Renal cortex interstitium (tissue), 11 donors: Measurements from ENCODE around the gene DOK3. TPM values are rescaled to one million over a fixed set of nuclear protein-coding genes. Genes with fewer than 3 reads are reported as not detected.

ENCODE experiments used
- DNase-seq, 11 donors: peaks; one replicate each; pipeline ENCODE4 v3.0.0-alpha.2; 2013; ENCODE audit warnings: low read depth in 9 of 11, low spot score in 4 of 11; ENCODE audit errors: extremely low read depth in 1 of 11
- polyA plus RNA-seq, 3 donors: library from polyadenylated mRNA; unstranded; fragments of 120-200 nt; gene quantifications; one replicate each; pipeline ENCODE4 v1.2.1, GENCODE V29; 2013; ENCODE audit not compliant: insufficient read length in 3 of 3

Gene DOK3
- polyA plus RNA-seq, 3 donors, result 3.8 to 7.1 (median 5.8) TPM

DNA sequence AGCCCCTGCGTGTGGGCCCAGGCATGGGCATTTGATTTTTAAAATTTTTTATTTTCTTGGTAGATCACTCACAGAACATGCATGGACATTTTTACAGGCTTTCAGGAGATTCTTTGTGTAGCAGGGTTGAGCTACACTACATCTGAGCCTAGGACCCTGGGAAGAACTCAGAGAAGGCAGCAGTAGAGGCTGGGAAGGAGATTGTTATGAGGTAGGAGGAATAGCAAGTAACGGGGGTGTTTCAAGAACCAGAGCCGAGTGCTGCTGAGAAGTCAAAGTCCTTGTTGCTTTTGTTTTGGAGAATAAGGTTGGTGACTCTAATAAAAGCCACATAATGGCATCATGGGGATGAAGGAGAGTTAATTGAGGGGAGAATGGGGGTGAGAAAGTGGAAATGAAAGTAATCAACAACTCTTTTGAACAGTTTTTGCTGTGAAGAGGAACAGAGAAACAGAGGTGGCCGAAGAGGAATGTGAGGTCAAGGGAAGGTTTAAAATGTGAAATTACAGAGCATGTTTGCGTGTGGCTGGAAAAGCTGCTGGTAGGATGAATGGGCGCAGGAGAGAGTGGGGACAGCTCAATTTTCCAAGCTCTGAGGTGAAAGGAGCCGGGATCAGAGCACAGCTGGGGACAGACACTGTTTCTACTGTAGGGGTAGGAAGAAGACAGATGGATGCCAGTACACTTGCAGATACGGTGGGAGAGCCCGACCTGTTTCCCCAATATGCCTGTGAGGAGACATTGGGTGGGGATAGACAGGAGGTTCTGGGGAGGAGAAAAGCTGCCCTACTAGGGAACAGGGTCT is 7.5 kb downstream of the DOK3 start:
- no peak for DNase-seq

DNA sequence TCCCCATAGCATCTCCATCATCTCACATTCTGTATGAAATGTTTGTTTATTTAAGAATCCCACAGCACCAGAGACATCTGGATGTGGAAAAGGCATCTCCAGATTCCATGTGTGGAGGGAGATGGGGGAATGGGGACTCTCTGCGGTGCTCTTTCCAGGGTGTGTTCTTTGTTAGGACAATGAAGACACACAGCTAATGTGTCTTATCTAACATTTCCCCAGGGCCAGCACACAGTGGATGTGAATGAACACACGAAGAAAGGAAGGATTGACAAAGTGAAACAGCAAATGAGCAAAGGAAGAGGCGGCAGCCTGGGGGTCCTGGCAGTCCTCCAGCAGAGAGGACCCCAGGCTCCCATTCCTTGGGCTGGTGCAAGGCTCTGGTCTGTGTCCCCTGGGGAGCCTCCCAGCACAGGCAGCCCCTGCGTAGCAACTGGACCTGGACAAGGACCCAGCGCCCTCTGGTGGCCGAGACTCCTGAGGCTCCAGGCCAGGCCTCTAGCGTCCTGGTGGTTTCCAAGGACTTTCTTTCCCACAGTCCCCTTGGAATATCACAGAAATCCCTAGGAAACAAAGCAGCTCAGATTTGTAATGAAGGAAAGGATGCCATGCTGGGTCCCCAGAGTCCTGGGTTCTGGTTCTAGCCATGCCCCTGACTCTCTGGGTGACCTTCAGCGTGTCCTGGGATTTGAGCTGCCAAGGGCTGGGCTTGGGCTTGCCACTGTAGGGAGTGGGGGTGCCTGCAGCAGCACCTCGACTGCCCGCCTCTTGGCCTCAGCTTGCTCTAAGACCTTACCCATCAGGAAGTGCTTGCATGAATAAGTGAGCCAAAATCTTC is 8.7 kb downstream of the DOK3 start:
- peak in 8 of 11 donors; percentile 76 to 88 (median 84) for DNase-seq

DNA sequence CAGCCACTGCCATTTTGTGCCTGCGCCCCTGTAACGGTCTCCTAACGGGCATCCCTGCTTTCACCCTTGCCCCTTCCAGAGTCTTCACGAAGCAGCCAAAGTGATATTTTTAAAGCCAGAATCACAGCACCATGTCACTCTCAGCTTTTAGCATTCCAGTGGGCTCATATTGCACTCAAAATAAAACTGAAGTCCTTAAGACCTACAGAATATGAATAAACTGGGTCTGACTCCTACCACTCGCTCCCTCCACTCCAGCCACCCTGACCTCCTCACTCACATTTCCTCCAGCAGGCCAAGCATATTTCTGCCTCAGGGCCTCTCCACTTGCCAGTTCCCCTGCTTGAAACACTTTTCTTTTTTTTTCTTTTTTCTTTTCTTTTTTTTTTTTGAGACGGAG is 9.8 kb downstream of the DOK3 start:
- DNase-seq, result no peak

DNA sequence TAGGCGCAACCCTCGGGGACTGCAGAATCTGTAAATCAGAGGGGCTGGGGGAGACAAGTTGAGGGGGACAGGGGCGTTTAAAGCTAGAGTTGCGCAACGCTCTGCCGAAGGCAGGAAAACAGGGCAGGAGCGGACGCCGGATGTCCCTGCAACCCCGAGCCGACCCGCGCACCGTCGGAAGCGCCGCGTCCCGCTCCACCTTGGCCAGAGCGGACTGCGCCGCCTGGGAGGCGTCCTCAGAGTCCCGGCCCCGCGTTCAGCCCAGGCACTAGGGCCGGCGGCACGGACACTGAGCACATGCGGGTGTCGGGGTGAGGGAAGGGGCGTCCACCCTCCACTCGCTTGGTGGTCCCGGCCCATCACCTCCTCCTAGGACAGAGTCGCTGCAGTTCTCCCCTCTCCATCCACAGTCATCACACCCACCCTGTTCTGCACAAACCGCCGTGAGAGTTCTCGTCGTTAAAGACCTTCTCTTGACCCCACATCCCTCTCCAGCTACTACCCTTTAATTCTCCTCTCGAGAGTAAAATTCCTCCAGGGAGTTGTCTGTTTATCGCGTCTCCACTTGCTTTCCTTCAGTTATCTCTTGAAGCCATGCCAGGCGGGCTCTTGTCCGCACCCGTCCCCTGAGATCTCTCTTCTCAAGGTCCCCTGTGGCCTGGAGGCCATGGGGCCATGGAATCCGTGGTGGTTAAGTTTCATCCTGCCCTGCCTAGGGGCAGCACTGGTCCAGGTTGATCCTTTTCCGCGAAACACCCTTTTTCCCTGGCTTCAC is 11.4 kb downstream of the DOK3 start:
- no peak for DNase-seq

DNA sequence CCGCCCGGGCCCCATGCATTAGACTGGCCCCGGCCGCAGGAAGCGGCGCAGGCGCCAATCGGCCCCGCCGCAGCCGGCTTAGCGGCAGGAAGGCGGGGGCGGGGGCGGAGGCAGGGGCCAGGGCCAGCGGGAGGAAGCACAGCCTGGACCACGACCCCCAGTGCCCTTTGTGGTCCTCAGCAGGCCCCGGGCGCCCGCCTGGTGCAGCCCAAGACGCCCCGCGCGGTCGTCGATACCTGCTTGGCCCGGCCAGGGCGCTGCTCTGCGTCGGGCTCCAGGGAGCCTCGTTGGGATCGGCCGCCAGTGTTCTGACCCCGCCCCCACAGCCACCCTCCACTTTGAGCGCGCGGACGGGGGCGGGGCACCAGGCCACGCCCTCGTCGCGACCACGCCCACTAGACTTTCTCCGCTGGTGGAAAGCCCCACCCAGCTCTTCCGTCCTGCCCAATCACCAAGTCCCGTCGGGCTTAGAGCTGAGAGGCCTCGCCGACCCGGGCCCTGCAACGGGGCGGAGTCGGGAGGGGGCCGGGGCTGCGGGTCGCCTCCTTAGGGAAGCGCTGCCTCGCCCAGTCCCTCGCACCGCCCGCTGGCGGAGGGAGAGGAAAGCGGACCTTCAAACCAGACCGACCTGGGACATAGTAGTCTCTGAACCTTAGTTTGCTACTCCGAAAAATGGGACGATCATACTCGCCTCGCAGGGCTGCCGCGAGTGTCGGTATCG is 12.2 kb downstream of the DOK3 start, which contains the start of gene PDLIM7:
PDLIM7 (minus strand) TSS at position 313 of the 721 bp plus-strand sequence. CDS start 1,092 bp downstream, outside the sequence.
- DNase-seq, result peak; percentile 90 to 98 (median 95)

DNA sequence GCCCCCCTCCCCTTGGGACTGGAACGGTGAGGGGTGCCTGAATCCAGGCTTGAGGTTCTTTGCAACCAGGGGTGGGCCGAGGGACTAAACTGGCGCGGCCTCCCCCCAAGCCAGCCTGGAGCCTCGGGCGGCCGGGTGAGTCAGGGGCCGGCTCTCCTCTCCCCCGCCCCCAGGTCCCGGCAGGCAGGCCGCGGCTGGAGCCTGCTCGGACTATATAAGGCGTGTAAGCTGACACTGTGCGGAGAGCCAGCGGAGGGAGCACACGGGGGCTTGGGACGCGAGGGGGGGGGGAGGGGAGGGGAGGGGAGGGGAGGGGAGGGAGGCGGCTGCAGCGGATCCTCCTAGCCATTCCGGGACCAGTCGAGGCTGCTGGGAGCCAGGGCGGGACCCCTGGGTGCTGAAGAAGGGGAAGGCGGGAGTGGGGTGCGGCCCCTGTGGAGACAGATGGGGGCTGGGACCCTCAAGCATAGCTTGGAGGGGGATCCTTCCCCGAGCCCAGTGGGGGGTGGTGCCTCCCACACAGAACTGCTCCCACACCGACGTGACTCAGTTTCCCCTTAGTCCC is 12.8 kb downstream of the DOK3 start:
- peak in 7 of 11 donors; percentile 81 to 88 (median 85) for DNase-seq

DNA sequence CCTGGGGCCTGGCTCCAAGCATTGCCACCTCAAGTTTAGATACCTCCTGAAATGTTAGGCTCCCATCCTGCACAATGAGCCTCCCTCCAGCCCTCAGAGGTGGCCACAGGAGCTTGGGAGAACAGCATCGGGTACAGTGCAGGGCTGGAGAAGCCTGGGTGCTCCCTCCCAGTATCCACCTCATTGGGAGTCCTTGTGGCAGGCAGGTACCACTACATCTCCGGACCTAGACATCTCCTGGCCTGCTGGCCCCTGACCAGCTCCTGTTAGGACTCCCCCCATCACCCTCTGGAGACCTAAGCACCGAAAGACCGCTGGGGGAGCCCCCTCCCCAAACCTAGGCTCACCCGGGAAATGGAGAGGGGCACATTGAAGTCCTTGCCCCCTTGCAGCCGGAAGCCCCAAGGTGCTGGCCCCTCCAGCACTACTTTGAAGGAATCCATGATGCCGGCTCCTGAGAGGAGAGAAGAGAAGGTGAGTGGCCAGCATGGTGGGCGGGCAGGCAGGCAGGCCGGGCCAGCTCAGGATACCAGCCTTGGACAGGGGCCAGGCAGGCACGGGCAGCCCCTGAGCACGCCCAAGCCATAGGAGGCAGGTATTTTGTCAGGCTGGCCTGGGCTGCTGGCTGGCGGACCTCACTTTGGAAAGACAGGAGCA is 13.4 kb downstream of the DOK3 start:
- DNase-seq, result no peak

DNA sequence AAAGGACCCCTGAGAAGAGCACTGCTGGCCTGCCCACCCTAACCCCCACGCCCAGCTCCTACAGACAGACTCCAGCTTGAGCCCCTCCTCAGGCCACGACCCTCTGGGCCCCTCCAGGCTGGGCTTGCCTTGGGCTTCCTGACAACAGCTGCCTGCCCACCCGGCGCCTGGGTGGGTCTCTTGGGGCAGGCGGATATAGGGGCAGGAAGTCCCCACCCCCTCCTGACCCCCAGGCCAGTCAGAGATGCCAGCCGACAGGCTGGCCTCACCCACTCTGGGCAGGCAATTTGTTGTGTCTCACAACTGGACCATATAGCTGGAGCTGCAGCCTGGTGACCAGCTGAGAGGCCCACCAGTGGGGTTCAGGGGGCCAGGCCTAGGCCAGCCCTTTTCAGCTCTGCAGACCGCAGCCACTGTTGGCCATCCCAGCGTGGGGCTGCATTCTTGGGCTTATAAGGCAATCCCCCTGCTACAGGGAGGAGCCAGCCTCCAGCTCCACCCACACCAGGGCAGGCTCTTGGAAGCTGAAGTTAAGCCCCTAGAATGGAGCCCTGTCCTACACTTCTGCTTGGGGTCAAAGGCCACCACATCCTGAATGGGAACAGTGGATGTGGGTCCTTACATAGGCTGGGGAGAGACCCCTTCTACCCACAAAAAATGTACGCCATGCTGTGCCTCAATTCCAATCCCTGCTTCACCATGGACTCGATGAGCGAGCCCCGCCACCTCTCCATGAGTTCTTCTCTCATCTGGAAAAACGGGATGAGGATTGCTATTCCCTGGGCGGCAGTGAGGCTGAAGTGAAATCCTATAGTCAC is 14.2 kb downstream of the DOK3 start:
- peak in 5 of 11 donors; percentile 64 to 82 (median 74) for DNase-seq

DNA sequence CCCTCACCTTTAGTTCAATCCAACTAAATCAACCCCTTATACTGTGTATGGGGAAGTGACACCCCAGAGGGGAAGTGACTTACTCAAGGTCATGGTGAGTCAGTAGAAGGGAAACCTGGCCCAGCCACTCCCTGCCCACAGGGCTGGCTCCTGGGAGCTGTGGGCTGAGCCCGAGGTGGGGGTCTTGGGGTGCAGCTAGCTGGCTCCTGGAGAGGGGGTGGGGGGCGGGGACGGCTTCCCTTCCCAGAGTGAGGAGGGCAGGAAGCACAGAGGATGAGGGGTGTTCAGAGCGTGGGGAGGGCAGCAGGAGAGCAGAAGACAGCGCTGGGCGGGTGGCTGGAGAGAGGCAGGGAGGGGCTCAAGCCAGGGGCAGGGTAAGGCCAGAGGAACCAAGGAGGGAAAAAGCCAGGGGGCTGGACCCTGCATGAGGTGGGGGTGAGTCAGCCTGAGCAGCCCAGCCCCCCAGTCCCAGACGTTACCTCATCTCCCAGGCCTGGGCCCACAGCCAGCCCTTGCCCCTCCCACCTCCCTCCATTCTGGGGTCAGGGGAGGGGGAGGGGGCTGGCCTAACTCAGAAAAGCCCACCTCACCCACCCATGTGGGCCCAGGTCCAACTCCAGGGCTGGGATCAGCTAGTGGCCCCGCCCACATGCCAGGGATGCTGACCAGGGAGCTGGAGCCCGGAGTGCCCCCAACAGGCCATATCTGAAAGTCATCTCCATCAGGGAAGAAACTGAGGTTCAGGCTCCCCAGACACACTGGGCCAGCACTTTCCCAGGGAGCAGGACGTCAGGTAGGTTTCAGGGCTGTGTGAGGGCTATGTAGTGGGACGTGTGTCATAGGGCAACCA is 15.1 kb downstream of the DOK3 start:
- peak in 4 of 11 donors; percentile 54 to 66 (median 58) for DNase-seq

DNA sequence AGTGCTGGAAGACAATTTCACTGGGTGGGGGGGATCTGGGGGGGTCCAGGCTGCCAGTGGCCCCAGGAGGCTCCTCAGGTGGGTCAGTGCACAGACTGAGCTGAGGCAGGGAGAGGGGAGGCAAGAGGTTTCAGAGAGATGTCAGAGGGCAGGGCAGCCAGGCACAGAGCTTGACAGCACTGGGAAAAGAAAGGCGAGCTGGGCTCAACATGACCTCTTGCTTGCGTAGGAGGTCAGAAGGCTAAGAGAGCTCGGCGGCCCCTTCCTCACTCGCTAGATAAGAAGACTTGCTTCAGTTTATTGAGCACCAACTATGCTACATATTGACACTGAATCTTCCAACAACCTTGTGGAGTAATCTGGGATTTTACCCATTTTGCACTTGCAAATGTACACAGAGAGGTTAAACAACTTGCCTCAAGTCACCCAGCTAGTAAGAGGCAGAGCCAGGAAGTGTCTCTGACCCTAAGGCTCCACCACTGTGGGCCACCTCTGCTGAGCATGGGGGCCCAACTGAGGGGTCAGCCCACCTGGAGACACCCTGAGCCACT is 15.8 kb downstream of the DOK3 start:
- DNase-seq, result no peak

DNA sequence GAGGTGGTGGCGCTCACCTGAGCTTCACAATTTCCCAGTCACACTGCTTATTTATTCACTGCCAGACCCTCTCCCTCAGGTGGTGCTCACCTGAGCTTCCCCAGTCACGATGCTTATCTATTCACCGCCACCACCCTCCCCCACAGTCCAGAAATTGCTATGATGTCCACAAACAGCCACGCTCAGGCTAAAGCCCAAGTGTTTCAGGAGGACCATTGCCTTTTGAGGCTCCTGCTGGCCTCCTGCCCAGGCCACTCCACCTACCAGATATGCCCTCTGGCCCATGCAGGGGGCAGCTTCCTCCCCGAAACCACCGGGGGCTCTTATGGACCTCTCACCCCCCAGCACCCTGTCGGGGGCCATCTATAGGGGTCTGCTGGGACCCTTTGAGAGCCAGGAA is 16.8 kb downstream of the DOK3 start:
- DNase-seq, result no peak

DNA sequence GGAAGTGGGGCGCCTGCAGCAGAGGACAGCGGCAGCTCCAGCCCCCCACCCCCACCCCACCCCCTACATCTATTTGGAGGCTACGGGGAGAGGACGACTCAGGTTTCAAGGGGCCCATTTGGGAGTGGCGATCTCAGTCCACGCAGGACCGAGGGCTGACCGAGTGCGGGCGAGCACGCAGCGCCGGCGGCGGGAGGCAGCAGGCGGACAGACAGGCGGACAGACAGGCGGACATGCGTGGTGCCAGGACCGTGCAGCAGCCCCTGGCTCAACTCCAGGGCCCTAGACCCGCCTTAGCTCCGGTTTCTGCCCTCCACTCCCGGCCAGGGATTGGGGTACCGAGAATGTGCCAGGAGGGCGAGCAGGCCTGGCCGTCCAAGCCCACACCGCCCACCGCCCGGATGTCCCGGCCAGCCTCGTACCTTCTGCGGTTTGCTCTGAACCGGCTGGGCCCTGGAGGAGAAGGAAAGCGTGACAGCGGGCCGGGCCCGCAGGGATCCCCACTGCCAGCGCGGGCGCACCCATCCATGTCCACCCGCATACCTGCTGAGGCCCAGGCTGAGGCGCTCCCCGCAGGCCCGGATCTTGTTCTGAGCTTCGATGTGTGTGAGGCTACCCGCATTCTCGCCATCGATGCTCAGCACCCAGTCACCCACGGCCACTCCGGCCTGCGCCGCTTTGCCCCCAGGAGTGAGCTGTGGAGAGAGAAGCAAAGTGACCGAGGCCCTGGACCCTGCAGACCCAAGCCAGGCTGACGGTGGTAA is 17.5 kb downstream of the DOK3 start:
- no peak for DNase-seq

DNA sequence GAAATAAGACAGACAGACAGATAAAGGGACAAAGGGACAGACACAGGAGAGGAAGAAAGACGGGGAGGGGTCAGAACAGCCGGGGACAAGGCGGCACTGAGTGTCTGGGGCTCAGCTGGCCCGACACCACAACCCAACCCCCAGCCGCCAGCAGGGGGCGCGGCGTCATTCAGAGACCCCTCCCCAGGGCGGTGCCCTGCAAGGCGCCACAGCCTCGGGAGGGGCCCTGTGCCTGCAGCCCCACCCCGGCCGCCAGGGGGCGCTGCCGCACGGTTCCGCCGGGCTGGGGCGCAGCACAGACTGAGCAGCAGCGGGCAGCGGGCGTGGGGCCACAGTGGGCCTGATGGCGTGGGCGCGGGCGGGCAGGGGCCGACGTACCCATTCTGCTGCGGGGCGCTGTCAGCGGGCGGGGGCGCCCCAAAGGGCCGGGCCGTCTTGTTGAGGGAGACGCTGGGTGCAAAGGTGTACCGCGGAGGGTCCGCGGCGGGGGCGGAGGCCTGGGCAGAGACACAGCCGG is 18.1 kb downstream of the DOK3 start:
- no peak for DNase-seq

DNA sequence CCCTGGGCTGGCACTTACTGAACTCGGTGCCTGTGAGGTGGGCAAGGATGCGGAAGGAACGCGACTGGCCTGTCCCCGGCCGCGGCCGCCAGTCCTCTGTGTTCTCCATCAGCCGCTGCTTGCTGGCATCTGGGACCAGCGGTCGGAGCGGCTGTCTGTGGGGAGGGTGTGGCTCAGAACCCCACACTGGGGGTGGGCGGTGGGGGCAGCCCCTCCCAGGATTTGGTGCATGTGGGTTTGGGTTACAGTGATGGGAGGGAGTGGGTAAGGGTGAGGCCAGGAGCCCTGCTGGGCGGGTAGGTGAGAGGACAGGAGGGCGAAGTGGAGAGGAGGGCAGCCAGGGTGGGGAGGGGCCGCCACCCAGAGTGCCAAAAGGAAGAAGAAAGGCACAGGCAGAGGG is 18.6 kb downstream of the DOK3 start:
- no peak for DNase-seq
